ENCODE results near the gene NINJ1. TPM values are rescaled to one million over a fixed set of nuclear protein-coding genes. Genes with fewer than 3 reads are reported as not detected.
"Not testable (repeated sequence)": the region's sequence is repeated elsewhere in the genome, so short reads cannot be mapped to it uniquely, and the experiment has no call there.

The NINJ1 gene
- total RNA-seq, 1 experiment from 2014 or later: 26.7 TPM

- BruUV-seq (replicated peaks): no TSS peak
- TF ChIP-seq POLR2AphosphoS5 (IDR thresholded peaks at IDR 0.05; ENCODE audit: low read depth, low read length): no peak
- TF ChIP-seq TCF7L2 (IDR thresholded peaks at IDR 0.05; ENCODE audit: low read depth, low read length): no peak
- TF ChIP-seq CTCF (IDR thresholded peaks at IDR 0.05): no peak
- no peak for TF ChIP-seq SIN3A (IDR thresholded peaks at IDR 0.05; ENCODE audit: borderline replicate concordance, insufficient read depth, low read depth, low read length)
- TF ChIP-seq, protein P1, sequence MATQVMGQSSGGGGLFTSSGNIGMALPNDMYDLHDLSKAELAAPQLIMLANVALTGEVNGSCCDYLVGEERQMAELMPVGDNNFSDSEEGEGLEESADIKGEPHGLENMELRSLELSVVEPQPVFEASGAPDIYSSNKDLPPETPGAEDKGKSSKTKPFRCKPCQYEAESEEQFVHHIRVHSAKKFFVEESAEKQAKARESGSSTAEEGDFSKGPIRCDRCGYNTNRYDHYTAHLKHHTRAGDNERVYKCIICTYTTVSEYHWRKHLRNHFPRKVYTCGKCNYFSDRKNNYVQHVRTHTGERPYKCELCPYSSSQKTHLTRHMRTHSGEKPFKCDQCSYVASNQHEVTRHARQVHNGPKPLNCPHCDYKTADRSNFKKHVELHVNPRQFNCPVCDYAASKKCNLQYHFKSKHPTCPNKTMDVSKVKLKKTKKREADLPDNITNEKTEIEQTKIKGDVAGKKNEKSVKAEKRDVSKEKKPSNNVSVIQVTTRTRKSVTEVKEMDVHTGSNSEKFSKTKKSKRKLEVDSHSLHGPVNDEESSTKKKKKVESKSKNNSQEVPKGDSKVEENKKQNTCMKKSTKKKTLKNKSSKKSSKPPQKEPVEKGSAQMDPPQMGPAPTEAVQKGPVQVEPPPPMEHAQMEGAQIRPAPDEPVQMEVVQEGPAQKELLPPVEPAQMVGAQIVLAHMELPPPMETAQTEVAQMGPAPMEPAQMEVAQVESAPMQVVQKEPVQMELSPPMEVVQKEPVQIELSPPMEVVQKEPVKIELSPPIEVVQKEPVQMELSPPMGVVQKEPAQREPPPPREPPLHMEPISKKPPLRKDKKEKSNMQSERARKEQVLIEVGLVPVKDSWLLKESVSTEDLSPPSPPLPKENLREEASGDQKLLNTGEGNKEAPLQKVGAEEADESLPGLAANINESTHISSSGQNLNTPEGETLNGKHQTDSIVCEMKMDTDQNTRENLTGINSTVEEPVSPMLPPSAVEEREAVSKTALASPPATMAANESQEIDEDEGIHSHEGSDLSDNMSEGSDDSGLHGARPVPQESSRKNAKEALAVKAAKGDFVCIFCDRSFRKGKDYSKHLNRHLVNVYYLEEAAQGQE (IDR thresholded peaks at IDR 0.05; ENCODE audit: insufficient read depth in 1 of 2, low read depth in 2 of 2, low read length in 1 of 2): no peak
- ChIA-PET POLR2A (interaction anchor here (0.6 to 0.7 kb wide), 2 partner anchors 8 to 359 kb away, joined by 3 to 6 read pairs; no protein-coding TSS in a partner anchor), CTCF (interaction anchor here (0.8 kb wide), 1 partner anchor 10 kb away, joined by 6 read pairs; no protein-coding TSS in a partner anchor)
- DNase-seq (ENCODE audit: low read depth, low spot score): no peak
- in situ Hi-C loops (cut with HindIII; ENCODE audit: low pct_unique_long_range_greater_than_20kb, low sequenced_read_pairs): no loop called here
- Histone ChIP-seq H3K27me3 (ENCODE audit: control insufficient read depth, insufficient read depth, low read length) (no peaks in the 10 kb centered on the region), H3K27ac (ENCODE audit: low read length) (no peak overlapping the region), H3K36me3 (ENCODE audit: control insufficient read depth, insufficient read depth, low read length) (no peaks in the 10 kb centered on the region), H3K4me1 (ENCODE audit: control insufficient read depth, insufficient read depth, low read length) (no peaks in the 10 kb centered on the region), H3K4me3 (ENCODE audit: low read depth in 2 of 2, low read length in 2 of 2) (no peak overlapping the region), H3K9me3 (ENCODE audit: control insufficient read depth, insufficient read depth, low read depth, low read length) (no peaks in the 10 kb centered on the region)
- intact Hi-C loops (cut with micrococcal nuclease; ENCODE audit: unreplicated experiment): no loop called here
- ATAC-seq: no peak
Observed at GRCh38 chr9:93118863-93119702, 15.0 kb downstream of the NINJ1 start.

GRCh38 chr9:93117924-93118862, 15.9 kb downstream of the NINJ1 start:
- H3K9me3 ChIP-seq (ENCODE audit: control insufficient read depth, insufficient read depth, low read depth, low read length): no peaks in the 10 kb centered on the region
- H3K4me3 ChIP-seq (ENCODE audit: low read depth in 2 of 2, low read length in 2 of 2): no peak overlapping the region
- no peaks in the 10 kb centered on the region for H3K27me3 ChIP-seq (ENCODE audit: control insufficient read depth, insufficient read depth, low read length)
- H3K4me1 ChIP-seq (ENCODE audit: control insufficient read depth, insufficient read depth, low read length): no peaks in the 10 kb centered on the region
- ATAC-seq: no peak
- in situ Hi-C loops (cut with HindIII; ENCODE audit: low pct_unique_long_range_greater_than_20kb, low sequenced_read_pairs): no loop called here
- no peak for TF ChIP-seq POLR2AphosphoS5 (IDR thresholded peaks at IDR 0.05; ENCODE audit: low read depth, low read length)
- TF ChIP-seq, protein P1 (IDR thresholded peaks at IDR 0.05; ENCODE audit: insufficient read depth in 1 of 2, low read depth in 2 of 2, low read length in 1 of 2): no peak
- TF ChIP-seq SIN3A (IDR thresholded peaks at IDR 0.05; ENCODE audit: borderline replicate concordance, insufficient read depth, low read depth, low read length): no peak
- TF ChIP-seq TCF7L2 (IDR thresholded peaks at IDR 0.05; ENCODE audit: low read depth, low read length): no peak
- TF ChIP-seq CTCF (IDR thresholded peaks at IDR 0.05): no peak
- no TSS peak for BruUV-seq (replicated peaks)
- DNase-seq (ENCODE audit: low read depth, low spot score): no peak
- intact Hi-C loops (cut with micrococcal nuclease; ENCODE audit: unreplicated experiment): no loop called here
- no peak overlapping the region for H3K27ac ChIP-seq (ENCODE audit: low read length)
- H3K36me3 ChIP-seq (ENCODE audit: control insufficient read depth, insufficient read depth, low read length): no peaks in the 10 kb centered on the region
- ChIA-PET CTCF (interaction anchor here (0.8 kb wide), 1 partner anchor 9 kb away, joined by 6 read pairs; no protein-coding TSS in a partner anchor), POLR2A (interaction anchor here (0.7 kb wide), 1 partner anchor 9 kb away, joined by 3 read pairs; no protein-coding TSS in a partner anchor)

GRCh38 chr9:93117521-93117920, 16.5 kb downstream of the NINJ1 start:
- DNase-seq (ENCODE audit: low read depth, low spot score); CTCF ChIA-PET; H3K27me3 ChIP-seq (ENCODE audit: control insufficient read depth, insufficient read depth, low read length); H3K4me3 ChIP-seq (ENCODE audit: low read depth in 2 of 2, low read length in 2 of 2); intact Hi-C loops (cut with micrococcal nuclease; ENCODE audit: unreplicated experiment); H3K4me1 ChIP-seq (ENCODE audit: control insufficient read depth, insufficient read depth, low read length); H3K36me3 ChIP-seq (ENCODE audit: control insufficient read depth, insufficient read depth, low read length); ATAC-seq; H3K27ac ChIP-seq (ENCODE audit: low read length); H3K9me3 ChIP-seq (ENCODE audit: control insufficient read depth, insufficient read depth, low read depth, low read length); POLR2A ChIA-PET; in situ Hi-C loops (cut with HindIII; ENCODE audit: low pct_unique_long_range_greater_than_20kb, low sequenced_read_pairs); BruUV-seq (replicated peaks): not testable (repeated sequence)
